ENCODE results near the gene TBC1D16.
"Not testable (repeated sequence)": the region's sequence is repeated elsewhere in the genome, so short reads cannot be mapped to it uniquely, and the experiment has no call there.

TBC1D16 gene

GRCh38 chr17:79971651-79972050 lies 64.0 kb downstream of the TBC1D16 start:
- DNase-seq (ENCODE audit: low read depth) = no peak

GRCh38 chr17:79970576-79971068 lies 65.0 kb downstream of the TBC1D16 start:
- no peak for DNase-seq (ENCODE audit: low read depth)

- DNase-seq (ENCODE audit: low read depth) = no peak
Measured at GRCh38 chr17:79969906-79970305, 65.8 kb downstream of the TBC1D16 start.

GRCh38 chr17:79968116-79968515 lies 67.6 kb downstream of the TBC1D16 start:
- DNase-seq (ENCODE audit: low read depth) = no peak

- DNase-seq (ENCODE audit: low read depth) = no peak
Measured at GRCh38 chr17:79966681-79967080, 69.0 kb downstream of the TBC1D16 start.

GRCh38 chr17:79965806-79966205 lies 69.9 kb downstream of the TBC1D16 start:
- DNase-seq (ENCODE audit: low read depth) = no peak

- not testable (repeated sequence) for DNase-seq (ENCODE audit: low read depth)
Measured at GRCh38 chr17:79962467-79962866, 73.2 kb downstream of the TBC1D16 start.

GRCh38 chr17:79961567-79961966 lies 74.1 kb downstream of the TBC1D16 start:
- not testable (repeated sequence) for DNase-seq (ENCODE audit: low read depth)

GRCh38 chr17:79960788-79961522 lies 74.7 kb downstream of the TBC1D16 start:
- DNase-seq (ENCODE audit: low read depth) = no peak

GRCh38 chr17:79959042-79959441 lies 76.6 kb downstream of the TBC1D16 start:
- no peak for DNase-seq (ENCODE audit: low read depth)

GRCh38 chr17:79956853-79957252 lies 78.8 kb downstream of the TBC1D16 start:
- DNase-seq (ENCODE audit: low read depth) = no peak

GRCh38 chr17:79956441-79956735 lies 79.3 kb downstream of the TBC1D16 start:
- DNase-seq (ENCODE audit: low read depth) = not testable (repeated sequence)

GRCh38 chr17:79955691-79956440 lies 79.8 kb downstream of the TBC1D16 start:
- no peak for DNase-seq (ENCODE audit: low read depth)

- DNase-seq (ENCODE audit: low read depth) = no peak
Measured at GRCh38 chr17:79955167-79955549, 80.5 kb downstream of the TBC1D16 start.

GRCh38 chr17:79954281-79955166 lies 81.1 kb downstream of the TBC1D16 start:
- no peak for DNase-seq (ENCODE audit: low read depth)

- DNase-seq (ENCODE audit: low read depth) = no peak
Measured at GRCh38 chr17:79953335-79953734, 82.3 kb downstream of the TBC1D16 start.

- DNase-seq (ENCODE audit: low read depth) = no peak
Measured at GRCh38 chr17:79952901-79953300, 82.8 kb downstream of the TBC1D16 start.

GRCh38 chr17:79952265-79952877 lies 83.3 kb downstream of the TBC1D16 start:
- DNase-seq (ENCODE audit: low read depth) = no peak

GRCh38 chr17:79951361-79952264 lies 84.1 kb downstream of the TBC1D16 start:
- no peak for DNase-seq (ENCODE audit: low read depth)

GRCh38 chr17:79950751-79951150 lies 84.9 kb downstream of the TBC1D16 start:
- DNase-seq (ENCODE audit: low read depth) = no peak

GRCh38 chr17:79950306-79950705 lies 85.4 kb downstream of the TBC1D16 start:
- no peak for DNase-seq (ENCODE audit: low read depth)
